Endothelial cell of umbilical vein (primary cell): ENCODE data around the gene ID2.

Source experiments
- CTCF ChIP-seq, 2 donors: IDR thresholded peaks; 1 replicate in 1 of 2; 2 replicates in 1 of 2; pipeline ENCODE4 v1.5.1; 2011; ENCODE audit warnings: low read length in 2 of 2, mild to moderate bottlenecking in 2 of 2, moderate library complexity in 2 of 2, control low read depth in 1 of 2, inconsistent platforms in 1 of 2, low read depth in 1 of 2; ENCODE audit not compliant: insufficient read depth in 1 of 2; ENCODE audit errors: extremely low read depth in 1 of 2
- EZH2 ChIP-seq: IDR thresholded peaks from 2 replicates; pipeline ENCODE4 v1.6.1; 2012; ENCODE audit warnings: borderline replicate concordance, low read depth, mild to moderate bottlenecking, moderate library complexity, low read length, inconsistent platforms; ENCODE audit not compliant: severe bottlenecking
- FOS ChIP-seq: IDR thresholded peaks from 2 replicates; pipeline ENCODE4 v1.6.1; 2011; ENCODE audit warnings: mild to moderate bottlenecking, low read length, moderate library complexity, borderline replicate concordance; ENCODE audit not compliant: insufficient read depth
- GATA2 ChIP-seq: IDR thresholded peaks from 2 replicates; pipeline ENCODE4 v1.7.0; 2011; ENCODE audit warnings: low read depth, mild to moderate bottlenecking, moderate library complexity, mixed read lengths, low read length; ENCODE audit not compliant: insufficient read length, insufficient read depth
- MAX ChIP-seq: IDR thresholded peaks from 2 replicates; pipeline ENCODE4 v1.6.1; 2011; ENCODE audit not compliant: insufficient read depth, insufficient read length
- POLR2A ChIP-seq: IDR thresholded peaks from 2 replicates; pipeline ENCODE4 v1.6.1; 2012; ENCODE audit warnings: low read depth, mild to moderate bottlenecking, control low read depth, low read length
- POLR2AphosphoS5 ChIP-seq: IDR thresholded peaks from 2 replicates; pipeline ENCODE4 v1.6.1; 2012; ENCODE audit warnings: low read depth, mild to moderate bottlenecking, control low read depth, low read length, moderate library complexity; ENCODE audit not compliant: insufficient read depth

GRCh38 chr2:8719528-8719927, 37.7 kb downstream of the ID2 start:
- TF ChIP-seq CTCF (IDR thresholded peaks at IDR 0.05; ENCODE audit: extremely low read depth in 1 of 2, insufficient read depth in 1 of 2, low read depth in 1 of 2, low read length in 2 of 2) (no peak), EZH2 (no peak), GATA2 (no peak), POLR2A (no peak), POLR2AphosphoS5 (no peak), MAX (no peak), FOS (no peak)
